ENCODE data around the gene ZNF222.

GRCh38 chr19:44076325-44076724 lies 51.1 kb downstream of the ZNF222 start:
- no peak for TF ChIP-seq CTCF (IDR thresholded peaks at IDR 0.05)
- no peak for TF ChIP-seq POLR2A (IDR thresholded peaks at IDR 0.05)

Measured in upper lobe of left lung (tissue), 4 donors.